Esophagus muscularis mucosa (tissue), 3 donors: Measurements from ENCODE around the gene RNASE7.

Source experiments
- CTCF ChIP-seq, 3 experiments: fragments of 200-600 bp in 2 of 3; fragments of 450-650 bp in 1 of 3; sonication (generic) in 2 of 3; IDR thresholded peaks; one replicate each; pipeline ENCODE4 v1.5.1; 2017 to 2019; ENCODE audit warnings: antibody characterized with exemption in 3 of 3, mild to moderate bottlenecking in 2 of 3, moderate library complexity in 1 of 3
- POLR2A ChIP-seq: fragments of 450-650 bp; IDR thresholded peaks from one replicate; pipeline ENCODE4 v1.6.1; 2017; ENCODE audit warnings: antibody characterized with exemption, moderate library complexity, mild to moderate bottlenecking, low read depth

- TF ChIP-seq POLR2A (no peak), CTCF (IDR thresholded peaks at IDR 0.05) (no peak)
Measured at GRCh38 chr14:21061347-21061668, 19.1 kb downstream of the RNASE7 start.
